Rectal smooth muscle tissue (tissue), 1 donor: ENCODE data around the gene ZNF587B.
"Not testable (repeated sequence)": the region's sequence is repeated elsewhere in the genome, so short reads cannot be mapped to it uniquely, and the experiment has no call there.

Experiments used
- H3K27ac ChIP-seq: one replicate; pipeline ENCODE4 v1.7.0; 2013; ENCODE audit warnings: low read depth, low read length, inconsistent platforms
- H3K27me3 ChIP-seq: one replicate; pipeline ENCODE4 v1.7.0; 2013; ENCODE audit warnings: low read length; ENCODE audit not compliant: control insufficient read depth, insufficient read depth
- H3K36me3 ChIP-seq: one replicate; pipeline ENCODE4 v1.7.0; 2013; ENCODE audit warnings: low read length; ENCODE audit not compliant: control insufficient read depth, insufficient read depth
- H3K4me1 ChIP-seq: one replicate; pipeline ENCODE4 v1.7.0; 2013; ENCODE audit warnings: low read length; ENCODE audit not compliant: control insufficient read depth, insufficient read depth
- H3K4me3 ChIP-seq: one replicate; pipeline ENCODE4 v1.7.0; 2013; ENCODE audit warnings: low read length
- H3K9ac ChIP-seq: one replicate; pipeline ENCODE4 v1.7.0; 2013; ENCODE audit warnings: low read length

Gene ZNF587B

GRCh38 chr19:57812226-57812625, 17.9 kb upstream of the ZNF587B start:
- H3K27me3 ChIP-seq = no peaks in the 10 kb centered on the region
- H3K9ac ChIP-seq = no peak overlapping the region
- H3K27ac ChIP-seq = no peak overlapping the region
- H3K4me3 ChIP-seq = no peak overlapping the region
- no peaks in the 10 kb centered on the region for H3K4me1 ChIP-seq
- H3K36me3 ChIP-seq = peaks cover 15% of the 10 kb centered on the region

- H3K4me3 ChIP-seq = peak overlapping the region; percentile 69
Measured at GRCh38 chr19:57812975-57813820, 16.9 kb upstream of the ZNF587B start.

GRCh38 chr19:57813919-57814504, 16.1 kb upstream of the ZNF587B start:
- Histone ChIP-seq H3K27me3 (no peaks in the 10 kb centered on the region), H3K4me3 (peak overlapping the region; percentile 69), H3K9ac (peak overlapping the region; percentile 94), H3K4me1 (no peaks in the 10 kb centered on the region), H3K36me3 (peaks cover 11% of the 10 kb centered on the region), H3K27ac (peak overlapping the region; percentile 40)

More at GRCh38 chr19:57812975-57813820, 16.9 kb upstream of the ZNF587B start:
- not testable (repeated sequence) for H3K27me3 ChIP-seq, H3K9ac ChIP-seq, H3K4me1 ChIP-seq, H3K27ac ChIP-seq
- peaks cover 15% of the 10 kb centered on the region for H3K36me3 ChIP-seq

GRCh38 chr19:57814505-57815246, 15.4 kb upstream of the ZNF587B start, which contains the start of gene ZNF552:
ZNF552 (minus strand) TSS chr19:57814913; CDS start chr19:57814743, 170 bp downstream.
- Histone ChIP-seq H3K9ac (peak within 1 kb of the TSS; percentile 94), H3K27ac (peak within 1 kb of the TSS; percentile 62), H3K4me1 (no peaks in the 10 kb centered on the region), H3K4me3 (peak within 1 kb of the TSS; percentile 69), H3K27me3 (no peaks in the 10 kb centered on the region), H3K36me3 (peaks cover 6% of the 10 kb centered on the region)

- H3K27ac ChIP-seq = peak overlapping the region; percentile 62
- H3K27me3 ChIP-seq = no peaks in the 10 kb centered on the region
- H3K4me3 ChIP-seq = peak overlapping the region; percentile 69
- peaks cover 2% of the 10 kb centered on the region for H3K36me3 ChIP-seq
- no peak overlapping the region for H3K9ac ChIP-seq
- no peaks in the 10 kb centered on the region for H3K4me1 ChIP-seq
Measured at GRCh38 chr19:57815247-57816075, 14.6 kb upstream of the ZNF587B start.

GRCh38 chr19:57816652-57817051, 13.4 kb upstream of the ZNF587B start:
- Histone ChIP-seq H3K36me3 (peaks cover 2% of the 10 kb centered on the region), H3K9ac (no peak overlapping the region), H3K4me3 (no peak overlapping the region), H3K27ac (no peak overlapping the region), H3K4me1 (no peaks in the 10 kb centered on the region), H3K27me3 (no peaks in the 10 kb centered on the region)

- H3K4me3 ChIP-seq = no peak overlapping the region
- H3K4me1 ChIP-seq = no peaks in the 10 kb centered on the region
- no peak overlapping the region for H3K9ac ChIP-seq
- peaks cover 1% of the 10 kb centered on the region for H3K36me3 ChIP-seq
- H3K27me3 ChIP-seq = no peaks in the 10 kb centered on the region
- H3K27ac ChIP-seq = no peak overlapping the region
Measured at GRCh38 chr19:57817976-57818375, 12.1 kb upstream of the ZNF587B start.

GRCh38 chr19:57818378-57818777, 11.7 kb upstream of the ZNF587B start:
- no peaks in the 10 kb centered on the region for H3K4me1 ChIP-seq
- no peak overlapping the region for H3K27ac ChIP-seq
- H3K9ac ChIP-seq = no peak overlapping the region
- H3K27me3 ChIP-seq = no peaks in the 10 kb centered on the region
- H3K36me3 ChIP-seq = no peaks in the 10 kb centered on the region
- no peak overlapping the region for H3K4me3 ChIP-seq

- H3K9ac ChIP-seq = peak overlapping the region; percentile 89
- H3K4me3 ChIP-seq = peak overlapping the region; percentile 100
- no peaks in the 10 kb centered on the region for H3K27me3 ChIP-seq
- peak overlapping the region; percentile 61 for H3K27ac ChIP-seq
- H3K4me1 ChIP-seq = no peaks in the 10 kb centered on the region
- H3K36me3 ChIP-seq = no peaks in the 10 kb centered on the region
Measured at GRCh38 chr19:57819475-57820148, 10.5 kb upstream of the ZNF587B start.

GRCh38 chr19:57820599-57820998, 9.5 kb upstream of the ZNF587B start:
- peak overlapping the region; percentile 100 for H3K4me3 ChIP-seq
- H3K4me1 ChIP-seq = no peaks in the 10 kb centered on the region
- no peaks in the 10 kb centered on the region for H3K27me3 ChIP-seq
- no peak overlapping the region for H3K9ac ChIP-seq
- H3K36me3 ChIP-seq = no peaks in the 10 kb centered on the region
- H3K27ac ChIP-seq = no peak overlapping the region

- not testable (repeated sequence) for H3K27me3 ChIP-seq, H3K9ac ChIP-seq, H3K4me3 ChIP-seq, H3K27ac ChIP-seq, H3K4me1 ChIP-seq, H3K36me3 ChIP-seq
Measured at GRCh38 chr19:57821095-57821494, 9.0 kb upstream of the ZNF587B start.
